Inflammatory macrophage (primary cell): ENCODE data around the gene ZC3HAV1.
"Not testable (repeated sequence)": the region's sequence is repeated elsewhere in the genome, so short reads cannot be mapped to it uniquely, and the experiment has no call there.

Experiments
- DNase-seq, 2 donors: peaks; one replicate each; pipeline ENCODE4 v3.0.0-alpha.2; 2020 to 2022

Gene ZC3HAV1

GRCh38 chr7:139049111-139049510, 60.4 kb downstream of the ZC3HAV1 start:
- no peak for DNase-seq

GRCh38 chr7:139047970-139048369, 61.5 kb downstream of the ZC3HAV1 start:
- no peak for DNase-seq

GRCh38 chr7:139046143-139046542, 63.4 kb downstream of the ZC3HAV1 start:
- DNase-seq = no peak

GRCh38 chr7:139044813-139045794, 64.4 kb downstream of the ZC3HAV1 start:
- peak; percentile 14 to 30 for DNase-seq

GRCh38 chr7:139043823-139044812, 65.4 kb downstream of the ZC3HAV1 start:
- DNase-seq = no peak

- no peak for DNase-seq
Observed at GRCh38 chr7:139041378-139042085, 68.0 kb downstream of the ZC3HAV1 start.

GRCh38 chr7:139038691-139039090, 70.8 kb downstream of the ZC3HAV1 start:
- no peak for DNase-seq

- DNase-seq = no peak
Observed at GRCh38 chr7:139036901-139037300, 72.6 kb downstream of the ZC3HAV1 start.

- DNase-seq = peak in 1 of 2 donors; percentile 32
Observed at GRCh38 chr7:139035586-139036353, 73.8 kb downstream of the ZC3HAV1 start, which contains the start of gene ZC3HAV1L. Gene ZC3HAV1L (minus strand): TSS chr7:139036042. CDS start chr7:139036017, 25 bp downstream.

GRCh38 chr7:139034855-139035585, 74.5 kb downstream of the ZC3HAV1 start:
- no peak for DNase-seq

GRCh38 chr7:139034336-139034735, 75.2 kb downstream of the ZC3HAV1 start:
- DNase-seq = no peak

- no peak for DNase-seq
Observed at GRCh38 chr7:139033346-139034114, 76.0 kb downstream of the ZC3HAV1 start.

- DNase-seq = no peak
Observed at GRCh38 chr7:139032473-139032872, 77.0 kb downstream of the ZC3HAV1 start.

GRCh38 chr7:139029353-139029752, 80.2 kb downstream of the ZC3HAV1 start:
- no peak for DNase-seq

- DNase-seq = no peak
Observed at GRCh38 chr7:139026551-139026950, 83.0 kb downstream of the ZC3HAV1 start.

GRCh38 chr7:139025861-139026260, 83.7 kb downstream of the ZC3HAV1 start:
- DNase-seq = not testable (repeated sequence)

- DNase-seq = no peak
Observed at GRCh38 chr7:139023076-139023475, 86.4 kb downstream of the ZC3HAV1 start.

GRCh38 chr7:139022286-139022685, 87.2 kb downstream of the ZC3HAV1 start:
- no peak for DNase-seq

- DNase-seq = no peak
Observed at GRCh38 chr7:139018910-139019309, 90.6 kb downstream of the ZC3HAV1 start.
